ENCODE measurements around the gene PCDHA1.
A peak's percentile ranks its signal among the peaks of the same experiment; 100 is the strongest.

DNA sequence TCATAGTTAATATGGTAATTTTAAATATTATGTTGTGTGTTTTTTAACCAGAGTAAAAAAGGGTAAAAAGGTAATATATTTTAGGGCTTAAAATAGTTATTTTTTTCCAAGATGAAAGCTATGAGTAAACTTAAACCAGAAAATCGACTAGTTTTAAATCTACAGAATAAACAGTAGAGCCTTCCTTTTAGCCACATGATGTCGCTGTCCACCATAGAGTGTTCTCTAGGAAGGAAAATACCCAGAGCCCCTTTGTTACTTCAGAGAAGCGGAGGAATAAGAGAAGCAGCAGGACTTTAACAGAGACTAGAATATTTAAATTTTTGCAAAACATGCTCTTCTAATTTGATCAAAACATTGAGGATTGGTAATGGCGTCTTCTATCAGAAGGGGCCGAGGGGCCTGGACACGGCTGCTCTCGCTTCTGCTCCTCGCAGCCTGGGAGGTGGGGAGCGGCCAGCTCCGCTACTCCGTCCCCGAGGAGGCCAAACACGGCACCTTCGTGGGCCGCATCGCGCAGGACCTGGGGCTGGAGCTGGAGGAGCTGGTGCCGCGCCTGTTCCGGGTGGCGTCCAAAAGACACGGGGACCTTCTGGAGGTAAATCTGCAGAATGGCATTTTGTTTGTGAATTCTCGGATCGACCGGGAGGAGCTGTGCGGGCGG lies 8.8 kb downstream of the PCDHA1 start, which contains the start of gene PCDHA2:
- TF ChIP-seq CTCF (IDR thresholded peaks at IDR 0.05 in 2 of 3, conservative IDR thresholded peaks at IDR 0.05 in 1 of 3; ENCODE audit: borderline replicate concordance in 1 of 3, insufficient read depth in 1 of 3, low read depth in 2 of 3, low read length in 2 of 3) (peak in 1 of 3 experiments; percentile 17; a peak in 2 of 6 replicates), YY1 (IDR thresholded peaks at IDR 0.05; ENCODE audit: extremely low read depth, insufficient replicate concordance, low read depth, low read length) (no peak), JUND (IDR thresholded peaks at IDR 0.05) (no peak), ZNF274 (IDR thresholded peaks at IDR 0.05; ENCODE audit: low read depth, low read length) (no peak), POLR2A (IDR thresholded peaks at IDR 0.05; ENCODE audit: borderline replicate concordance, extremely low read depth, insufficient read depth, insufficient read length) (no peak), POLR2AphosphoS5 (IDR thresholded peaks at IDR 0.05; ENCODE audit: low read depth, low read length) (no peak), EGR1 (IDR thresholded peaks at IDR 0.05; ENCODE audit: low read depth) (no peak), SP1 (IDR thresholded peaks at IDR 0.05; ENCODE audit: low read depth) (no peak), ZFX (IDR thresholded peaks at IDR 0.05) (no peak), EZH2 (IDR thresholded peaks at IDR 0.05) (no peak), CEBPB (IDR thresholded peaks at IDR 0.05; ENCODE audit: low read depth) (no peak), RAD21 (IDR thresholded peaks at IDR 0.05; ENCODE audit: low read depth) (no peak), TCF7L2 (IDR thresholded peaks at IDR 0.05; ENCODE audit: borderline replicate concordance, extremely low read depth, insufficient read depth, insufficient read length) (no peak)

Data from HCT116 (cell line).